Neural cell (in vitro differentiated cells): ENCODE results near the gene DGKI. TPM values are rescaled to one million over a fixed set of nuclear protein-coding genes. Genes with fewer than 3 reads are reported as not detected.

Experiments
- H2AFZ ChIP-seq: fragments of 200-600, 300-800 bp; sonication (generic), shearing (Covaris generic); 2 replicates; pipeline ENCODE4 v1.6.0; 2014; ENCODE audit warnings: low read depth, mild to moderate bottlenecking, antibody characterized with exemption, low read length, moderate library complexity
- H3F3A ChIP-seq: fragments of 200-600 bp; shearing (Covaris generic); 2 replicates; pipeline ENCODE4 v1.6.1; 2016; ENCODE audit warnings: mild to moderate bottlenecking, moderate library complexity, mixed read lengths, antibody characterized with exemption, low read length; ENCODE audit not compliant: insufficient read depth, poor library complexity, severe bottlenecking
- H3K27ac ChIP-seq: fragments of 200-600, 300-800 bp; sonication (generic), shearing (Covaris generic); 2 replicates; pipeline ENCODE4 v1.5.1; 2014; ENCODE audit warnings: mild to moderate bottlenecking, low read length, moderate library complexity
- H3K27me3 ChIP-seq: fragments of 300-800, 200-600 bp; sonication (generic), shearing (Covaris generic); 2 replicates; pipeline ENCODE4 v1.6.0; 2014; ENCODE audit warnings: mild to moderate bottlenecking, low read depth, low read length, moderate library complexity; ENCODE audit not compliant: insufficient read depth
- H3K36me3 ChIP-seq: fragments of 300-800, 200-600 bp; sonication (generic), shearing (Covaris generic); 2 replicates; pipeline ENCODE4 v1.5.1; 2014; ENCODE audit warnings: mild to moderate bottlenecking, antibody characterized with exemption, low read length, moderate library complexity; ENCODE audit not compliant: insufficient read depth
- H3K4me2 ChIP-seq: fragments of 300-800, 200-600 bp; sonication (generic), shearing (Covaris generic); 2 replicates; pipeline ENCODE4 v1.6.0; 2014; ENCODE audit warnings: mild to moderate bottlenecking, low read length
- H3K4me3 ChIP-seq: fragments of 300-800, 200-600 bp; sonication (generic), shearing (Covaris generic); 2 replicates; pipeline ENCODE4 v1.5.1; 2014; ENCODE audit warnings: mild to moderate bottlenecking, low read length, moderate library complexity
- H3K79me2 ChIP-seq: fragments of 200-600 bp; shearing (Covaris generic); replicated peaks from 2 replicates; pipeline ENCODE4 v1.6.0; 2014; ENCODE audit warnings: mild to moderate bottlenecking, low read length, moderate library complexity; ENCODE audit not compliant: insufficient read depth
- H3K9ac ChIP-seq: fragments of 300-800, 200-600 bp; sonication (generic), shearing (Covaris generic); 2 replicates; pipeline ENCODE4 v1.6.1; 2016; ENCODE audit warnings: mild to moderate bottlenecking, low read length, mixed read lengths
- H3K9me2 ChIP-seq: fragments of 200-600 bp; shearing (Covaris generic); 2 replicates; pipeline ENCODE4 v1.6.1; 2016; ENCODE audit warnings: mild to moderate bottlenecking, low read length, mixed read lengths; ENCODE audit not compliant: insufficient read depth
- H3K9me3 ChIP-seq: fragments of 200-600, 300-800 bp; sonication (generic), shearing (Covaris generic); 2 replicates; pipeline ENCODE4 v1.6.1; 2016; ENCODE audit warnings: mild to moderate bottlenecking, mixed run types, low read length, moderate library complexity, mixed read lengths
- H4K20me1 ChIP-seq: fragments of 200-600 bp; shearing (Covaris generic); 2 replicates; pipeline ENCODE4 v1.6.1; 2016; ENCODE audit warnings: mild to moderate bottlenecking, mixed run types; ENCODE audit not compliant: insufficient read depth
- EP300 ChIP-seq: fragments of 450-650 bp; conservative IDR thresholded peaks from 2 replicates; pipeline ENCODE4 v1.6.1; 2014; ENCODE audit warnings: antibody characterized with exemption, mild to moderate bottlenecking, moderate library complexity; ENCODE audit not compliant: poor library complexity, severe bottlenecking
- EZH2 ChIP-seq: fragments of 200-600, 300-800 bp; shearing (Covaris generic), sonication (generic); IDR thresholded peaks from 2 replicates; pipeline ENCODE4 v1.6.1; 2014; ENCODE audit warnings: antibody characterized with exemption, low read length, borderline replicate concordance, mild to moderate bottlenecking; ENCODE audit not compliant: insufficient read depth, poor library complexity, severe bottlenecking
- MXI1 ChIP-seq: fragments of 450-650 bp; conservative IDR thresholded peaks from 2 replicates; pipeline ENCODE4 v1.6.1; 2014; ENCODE audit warnings: antibody characterized with exemption, mild to moderate bottlenecking; ENCODE audit not compliant: poor library complexity, severe bottlenecking
- POLR2AphosphoS5 ChIP-seq: IDR thresholded peaks from 2 replicates; pipeline ENCODE4 v1.6.1; 2012
- RAD21 ChIP-seq: fragments of 450-650 bp; conservative IDR thresholded peaks from 2 replicates; pipeline ENCODE4 v1.6.1; 2014; ENCODE audit warnings: antibody characterized with exemption, mild to moderate bottlenecking, moderate library complexity
- REST ChIP-seq: IDR thresholded peaks from 2 replicates; pipeline ENCODE4 v1.6.1; 2012; ENCODE audit warnings: borderline replicate concordance
- SMC3 ChIP-seq: fragments of 450-650 bp; conservative IDR thresholded peaks from 2 replicates; pipeline ENCODE4 v1.6.1; 2014; ENCODE audit warnings: antibody characterized with exemption, mild to moderate bottlenecking, moderate library complexity; ENCODE audit not compliant: poor library complexity
- TAF1 ChIP-seq: IDR thresholded peaks from 2 replicates; pipeline ENCODE4 v1.6.1; 2012; ENCODE audit warnings: low read depth
- polyA plus RNA-seq: library from polyadenylated mRNA; depleted of rRNA; stranded (reverse); fragments of >200 nt; gene quantifications from 2 replicates; pipeline ENCODE4 v1.2.3, GENCODE V29; 2014
- TF ChIP-seq, protein P1 (sequence below): fragments of 450-650 bp; IDR thresholded peaks from 2 replicates; pipeline ENCODE4 v1.5.1; 2014; ENCODE audit warnings: antibody characterized with exemption, mild to moderate bottlenecking, moderate library complexity; ENCODE audit not compliant: poor library complexity, severe bottlenecking

Gene DGKI
- polyA plus RNA-seq, 1 donor from 2014 or later = 15.8 TPM

DNA sequence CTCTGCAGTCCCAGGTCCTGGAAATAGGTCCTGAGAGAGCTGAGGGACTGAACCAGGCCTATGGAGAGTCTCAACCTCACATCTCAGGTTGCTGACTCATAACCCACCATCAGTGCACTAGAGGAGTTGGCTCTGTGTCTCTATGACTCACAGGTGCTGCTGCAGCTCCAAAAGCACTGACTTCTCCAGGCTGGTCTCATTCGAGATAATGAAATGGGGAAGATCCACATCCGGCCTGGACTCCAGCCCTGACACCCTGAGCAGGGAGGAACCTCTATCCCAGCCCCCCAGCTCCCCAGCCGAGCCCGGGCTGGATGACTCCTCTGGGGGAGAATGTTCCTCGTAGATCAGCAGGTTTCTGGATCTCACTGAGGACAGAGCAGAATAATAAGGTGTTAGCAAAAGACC lies 35.5 kb upstream of the DGKI start:
- Histone ChIP-seq H3K4me3 (no peak overlapping the region), H3K79me2 (no peaks in the 10 kb centered on the region), H3K9ac (no peak overlapping the region), H3K36me3 (no peaks in the 10 kb centered on the region), H3K9me3 (no peaks in the 10 kb centered on the region), H4K20me1 (no peaks in the 10 kb centered on the region), H3F3A (no peaks in the 10 kb centered on the region), H3K27ac (no peak overlapping the region), H3K9me2 (no peaks in the 10 kb centered on the region), H2AFZ (no peak overlapping the region), H3K4me2 (no peak overlapping the region), H3K27me3 (no peaks in the 10 kb centered on the region)
- TF ChIP-seq, protein P1, sequence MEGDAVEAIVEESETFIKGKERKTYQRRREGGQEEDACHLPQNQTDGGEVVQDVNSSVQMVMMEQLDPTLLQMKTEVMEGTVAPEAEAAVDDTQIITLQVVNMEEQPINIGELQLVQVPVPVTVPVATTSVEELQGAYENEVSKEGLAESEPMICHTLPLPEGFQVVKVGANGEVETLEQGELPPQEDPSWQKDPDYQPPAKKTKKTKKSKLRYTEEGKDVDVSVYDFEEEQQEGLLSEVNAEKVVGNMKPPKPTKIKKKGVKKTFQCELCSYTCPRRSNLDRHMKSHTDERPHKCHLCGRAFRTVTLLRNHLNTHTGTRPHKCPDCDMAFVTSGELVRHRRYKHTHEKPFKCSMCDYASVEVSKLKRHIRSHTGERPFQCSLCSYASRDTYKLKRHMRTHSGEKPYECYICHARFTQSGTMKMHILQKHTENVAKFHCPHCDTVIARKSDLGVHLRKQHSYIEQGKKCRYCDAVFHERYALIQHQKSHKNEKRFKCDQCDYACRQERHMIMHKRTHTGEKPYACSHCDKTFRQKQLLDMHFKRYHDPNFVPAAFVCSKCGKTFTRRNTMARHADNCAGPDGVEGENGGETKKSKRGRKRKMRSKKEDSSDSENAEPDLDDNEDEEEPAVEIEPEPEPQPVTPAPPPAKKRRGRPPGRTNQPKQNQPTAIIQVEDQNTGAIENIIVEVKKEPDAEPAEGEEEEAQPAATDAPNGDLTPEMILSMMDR = no peak
- TF ChIP-seq RAD21 (no peak), REST (no peak), MXI1 (no peak), EZH2 (no peak), POLR2AphosphoS5 (no peak), EP300 (no peak), SMC3 (no peak), TAF1 (no peak)

GRCh38 chr7:137881607-137882260 lies 35.0 kb upstream of the DGKI start:
- no peak overlapping the region for H3K27ac ChIP-seq
- no peaks in the 10 kb centered on the region for H4K20me1 ChIP-seq
- H3K9me2 ChIP-seq = no peaks in the 10 kb centered on the region
- no peak overlapping the region for H3K9ac ChIP-seq
- H3K4me3 ChIP-seq = no peak overlapping the region
- H3K9me3 ChIP-seq = no peaks in the 10 kb centered on the region
- no peaks in the 10 kb centered on the region for H3K27me3 ChIP-seq
- no peaks in the 10 kb centered on the region for H3K79me2 ChIP-seq
- H3F3A ChIP-seq = no peaks in the 10 kb centered on the region
- TF ChIP-seq POLR2AphosphoS5 = no peak
- TF ChIP-seq SMC3 = no peak
- no peak overlapping the region for H2AFZ ChIP-seq
- H3K4me2 ChIP-seq = no peak overlapping the region
- H3K36me3 ChIP-seq = no peaks in the 10 kb centered on the region

- Histone ChIP-seq H4K20me1 (no peaks in the 10 kb centered on the region), H3K27me3 (no peaks in the 10 kb centered on the region), H3K79me2 (no peaks in the 10 kb centered on the region), H3K9ac (no peak overlapping the region), H3K36me3 (no peaks in the 10 kb centered on the region), H3K9me2 (no peaks in the 10 kb centered on the region), H3K4me2 (no peak overlapping the region), H3K27ac (no peak overlapping the region), H3F3A (no peaks in the 10 kb centered on the region), H3K4me3 (no peak overlapping the region), H2AFZ (no peak overlapping the region), H3K9me3 (no peaks in the 10 kb centered on the region)
- TF ChIP-seq MXI1 (no peak), TAF1 (no peak), EZH2 (no peak), SMC3 (no peak)
- TF ChIP-seq, protein P1 = no peak
These were observed 33.7 kb upstream of the DGKI start for GRCh38 chr7:137880432-137880831.
